ENCODE data around the gene PACSIN1.

The PACSIN1 gene

GRCh38 chr6:34544052-34544604, 78.3 kb downstream of the PACSIN1 start:
- Histone ChIP-seq H3K4me3 (ENCODE audit: insufficient read depth, low read depth, low read length, poor library complexity, severe bottlenecking) (no peak overlapping the region), H3K4me1 (ENCODE audit: control insufficient read depth, insufficient read depth, low read length, poor library complexity, severe bottlenecking) (no peaks in the 10 kb centered on the region), H3K9me3 (ENCODE audit: control insufficient read depth, low read length) (no peaks in the 10 kb centered on the region), H3K36me3 (ENCODE audit: control insufficient read depth, insufficient read depth, low read length) (no peaks in the 10 kb centered on the region), H3K27me3 (replicated peaks; ENCODE audit: control insufficient read depth, insufficient read depth, low read length, poor library complexity, severe bottlenecking) (no peaks in the 10 kb centered on the region), H3K27ac (ENCODE audit: insufficient read depth, low read length, poor library complexity, severe bottlenecking) (no peak overlapping the region)
- DNase-seq: no peak

GRCh38 chr6:34544776-34545471, 79.0 kb downstream of the PACSIN1 start:
- H3K4me3 ChIP-seq (ENCODE audit: insufficient read depth, low read depth, low read length, poor library complexity, severe bottlenecking): no peak overlapping the region
- H3K36me3 ChIP-seq (ENCODE audit: control insufficient read depth, insufficient read depth, low read length): no peaks in the 10 kb centered on the region
- H3K9me3 ChIP-seq (ENCODE audit: control insufficient read depth, low read length): no peaks in the 10 kb centered on the region
- H3K4me1 ChIP-seq (ENCODE audit: control insufficient read depth, insufficient read depth, low read length, poor library complexity, severe bottlenecking): no peaks in the 10 kb centered on the region
- DNase-seq: no peak
- H3K27ac ChIP-seq (ENCODE audit: insufficient read depth, low read length, poor library complexity, severe bottlenecking): no peak overlapping the region
- H3K27me3 ChIP-seq (replicated peaks; ENCODE audit: control insufficient read depth, insufficient read depth, low read length, poor library complexity, severe bottlenecking): no peaks in the 10 kb centered on the region

GRCh38 chr6:34546551-34547321, 80.9 kb downstream of the PACSIN1 start:
- Histone ChIP-seq H3K4me1 (ENCODE audit: control insufficient read depth, insufficient read depth, low read length, poor library complexity, severe bottlenecking) (no peaks in the 10 kb centered on the region), H3K27ac (ENCODE audit: insufficient read depth, low read length, poor library complexity, severe bottlenecking) (no peak overlapping the region), H3K4me3 (ENCODE audit: insufficient read depth, low read depth, low read length, poor library complexity, severe bottlenecking) (no peak overlapping the region), H3K36me3 (ENCODE audit: control insufficient read depth, insufficient read depth, low read length) (no peaks in the 10 kb centered on the region), H3K9me3 (ENCODE audit: control insufficient read depth, low read length) (no peaks in the 10 kb centered on the region), H3K27me3 (replicated peaks; ENCODE audit: control insufficient read depth, insufficient read depth, low read length, poor library complexity, severe bottlenecking) (no peaks in the 10 kb centered on the region)
- DNase-seq: no peak

GRCh38 chr6:34547701-34548644, 82.1 kb downstream of the PACSIN1 start:
- Histone ChIP-seq H3K4me3 (ENCODE audit: insufficient read depth, low read depth, low read length, poor library complexity, severe bottlenecking) (no peak overlapping the region), H3K27me3 (replicated peaks; ENCODE audit: control insufficient read depth, insufficient read depth, low read length, poor library complexity, severe bottlenecking) (no peaks in the 10 kb centered on the region), H3K36me3 (ENCODE audit: control insufficient read depth, insufficient read depth, low read length) (no peaks in the 10 kb centered on the region), H3K4me1 (ENCODE audit: control insufficient read depth, insufficient read depth, low read length, poor library complexity, severe bottlenecking) (no peaks in the 10 kb centered on the region), H3K27ac (ENCODE audit: insufficient read depth, low read length, poor library complexity, severe bottlenecking) (no peak overlapping the region), H3K9me3 (ENCODE audit: control insufficient read depth, low read length) (no peaks in the 10 kb centered on the region)
- no peak for DNase-seq

- H3K27ac ChIP-seq (ENCODE audit: insufficient read depth, low read length, poor library complexity, severe bottlenecking): no peak overlapping the region
- no peaks in the 10 kb centered on the region for H3K27me3 ChIP-seq (replicated peaks; ENCODE audit: control insufficient read depth, insufficient read depth, low read length, poor library complexity, severe bottlenecking)
- no peak for DNase-seq
Measured at GRCh38 chr6:34549026-34549803, 83.3 kb downstream of the PACSIN1 start.

GRCh38 chr6:34549804-34550202, 83.9 kb downstream of the PACSIN1 start:
- Histone ChIP-seq H3K27ac (ENCODE audit: insufficient read depth, low read length, poor library complexity, severe bottlenecking) (no peak overlapping the region), H3K36me3 (ENCODE audit: control insufficient read depth, insufficient read depth, low read length) (no peaks in the 10 kb centered on the region), H3K4me3 (ENCODE audit: insufficient read depth, low read depth, low read length, poor library complexity, severe bottlenecking) (no peak overlapping the region), H3K27me3 (replicated peaks; ENCODE audit: control insufficient read depth, insufficient read depth, low read length, poor library complexity, severe bottlenecking) (no peaks in the 10 kb centered on the region), H3K9me3 (ENCODE audit: control insufficient read depth, low read length) (no peaks in the 10 kb centered on the region), H3K4me1 (ENCODE audit: control insufficient read depth, insufficient read depth, low read length, poor library complexity, severe bottlenecking) (no peaks in the 10 kb centered on the region)
- DNase-seq: no peak

More at GRCh38 chr6:34549026-34549803, 83.3 kb downstream of the PACSIN1 start:
- H3K9me3 ChIP-seq (ENCODE audit: control insufficient read depth, low read length): no peaks in the 10 kb centered on the region
- H3K4me1 ChIP-seq (ENCODE audit: control insufficient read depth, insufficient read depth, low read length, poor library complexity, severe bottlenecking): no peaks in the 10 kb centered on the region
- no peak overlapping the region for H3K4me3 ChIP-seq (ENCODE audit: insufficient read depth, low read depth, low read length, poor library complexity, severe bottlenecking)
- H3K36me3 ChIP-seq (ENCODE audit: control insufficient read depth, insufficient read depth, low read length): no peaks in the 10 kb centered on the region

GRCh38 chr6:34551720-34552119, 85.8 kb downstream of the PACSIN1 start:
- Histone ChIP-seq H3K36me3 (ENCODE audit: control insufficient read depth, insufficient read depth, low read length) (no peaks in the 10 kb centered on the region), H3K4me1 (ENCODE audit: control insufficient read depth, insufficient read depth, low read length, poor library complexity, severe bottlenecking) (no peaks in the 10 kb centered on the region), H3K27ac (ENCODE audit: insufficient read depth, low read length, poor library complexity, severe bottlenecking) (no peak overlapping the region), H3K9me3 (ENCODE audit: control insufficient read depth, low read length) (no peaks in the 10 kb centered on the region), H3K27me3 (replicated peaks; ENCODE audit: control insufficient read depth, insufficient read depth, low read length, poor library complexity, severe bottlenecking) (no peaks in the 10 kb centered on the region), H3K4me3 (ENCODE audit: insufficient read depth, low read depth, low read length, poor library complexity, severe bottlenecking) (no peak overlapping the region)
- DNase-seq: no peak

- H3K36me3 ChIP-seq (ENCODE audit: control insufficient read depth, insufficient read depth, low read length): no peaks in the 10 kb centered on the region
- H3K27me3 ChIP-seq (replicated peaks; ENCODE audit: control insufficient read depth, insufficient read depth, low read length, poor library complexity, severe bottlenecking): no peaks in the 10 kb centered on the region
- DNase-seq: no peak
- no peaks in the 10 kb centered on the region for H3K4me1 ChIP-seq (ENCODE audit: control insufficient read depth, insufficient read depth, low read length, poor library complexity, severe bottlenecking)
- no peaks in the 10 kb centered on the region for H3K9me3 ChIP-seq (ENCODE audit: control insufficient read depth, low read length)
- no peak overlapping the region for H3K27ac ChIP-seq (ENCODE audit: insufficient read depth, low read length, poor library complexity, severe bottlenecking)
- no peak overlapping the region for H3K4me3 ChIP-seq (ENCODE audit: insufficient read depth, low read depth, low read length, poor library complexity, severe bottlenecking)
Measured at GRCh38 chr6:34552620-34553019, 86.7 kb downstream of the PACSIN1 start.

GRCh38 chr6:34553146-34553545, 87.3 kb downstream of the PACSIN1 start:
- Histone ChIP-seq H3K4me1 (ENCODE audit: control insufficient read depth, insufficient read depth, low read length, poor library complexity, severe bottlenecking) (no peaks in the 10 kb centered on the region), H3K9me3 (ENCODE audit: control insufficient read depth, low read length) (no peaks in the 10 kb centered on the region), H3K27me3 (replicated peaks; ENCODE audit: control insufficient read depth, insufficient read depth, low read length, poor library complexity, severe bottlenecking) (no peaks in the 10 kb centered on the region)

More at GRCh38 chr6:34553146-34553545, 87.3 kb downstream of the PACSIN1 start:
- Histone ChIP-seq H3K27ac (ENCODE audit: insufficient read depth, low read length, poor library complexity, severe bottlenecking) (no peak overlapping the region), H3K4me3 (ENCODE audit: insufficient read depth, low read depth, low read length, poor library complexity, severe bottlenecking) (no peak overlapping the region), H3K36me3 (ENCODE audit: control insufficient read depth, insufficient read depth, low read length) (no peaks in the 10 kb centered on the region)
- no peak for DNase-seq

All from effector memory CD4-positive, alpha-beta T cell (primary cell).